ENCODE data around the gene CHSY1. TPM values are rescaled to one million over a fixed set of nuclear protein-coding genes. Genes with fewer than 3 reads are reported as not detected.

CHSY1 gene
- total and polyA plus RNA-seq, 10 donors: 6.8 to 99.5 (median 52.8) TPM

DNA sequence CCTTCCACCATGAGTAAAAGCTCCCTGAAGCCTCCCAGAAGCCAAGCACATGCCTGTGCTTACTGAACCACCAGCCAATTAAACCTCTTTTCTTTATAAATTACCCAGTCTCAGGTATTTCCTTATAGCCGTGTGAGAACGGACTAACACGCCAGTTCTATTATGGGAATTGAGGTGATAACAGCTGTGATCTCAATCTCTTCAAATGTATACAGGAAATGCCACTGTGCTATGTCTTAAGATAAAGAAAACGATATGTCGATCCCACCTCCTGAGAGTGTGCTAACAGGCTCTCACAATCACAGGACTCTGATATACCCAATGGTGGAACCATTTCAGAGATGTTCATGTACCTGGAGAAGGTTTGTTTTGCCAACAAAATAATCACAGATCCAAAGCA, 26.2 kb downstream of the CHSY1 start:
- Histone ChIP-seq H3K4me1 (peaks cover 6 to 82% (median 21%) of the 10 kb centered on the region in 6 donors), H3K27ac (no peak overlapping the region), H3K4me3 (no peak overlapping the region), H3K36me3 (peaks cover 0 to 53% (median 6%) of the 10 kb centered on the region in 6 donors), H3K9me3 (peaks cover 3 to 25% (median 19%) of the 10 kb centered on the region in 8 donors), H3K27me3 (replicated peaks in 1 of 7) (no peaks in the 10 kb centered on the region)
- 69 to 82% (median 76%) methylated on average over 5 of the region's 5 CpGs for whole genome bisulfite sequencing, 5 donors
- no peak for TF ChIP-seq CTCF (IDR thresholded peaks at IDR 0.05 in 8 of 11, conservative IDR thresholded peaks at IDR 0.05 in 3 of 11)
- TF ChIP-seq POLR2A (IDR thresholded peaks at IDR 0.05): no peak
- TF ChIP-seq POLR2AphosphoS5 (IDR thresholded peaks at IDR 0.05): no peak
- intact Hi-C loops (cut with DNase I; ENCODE audit: low total_unique reads): no loop called here
- DNase-seq: no peak

DNA sequence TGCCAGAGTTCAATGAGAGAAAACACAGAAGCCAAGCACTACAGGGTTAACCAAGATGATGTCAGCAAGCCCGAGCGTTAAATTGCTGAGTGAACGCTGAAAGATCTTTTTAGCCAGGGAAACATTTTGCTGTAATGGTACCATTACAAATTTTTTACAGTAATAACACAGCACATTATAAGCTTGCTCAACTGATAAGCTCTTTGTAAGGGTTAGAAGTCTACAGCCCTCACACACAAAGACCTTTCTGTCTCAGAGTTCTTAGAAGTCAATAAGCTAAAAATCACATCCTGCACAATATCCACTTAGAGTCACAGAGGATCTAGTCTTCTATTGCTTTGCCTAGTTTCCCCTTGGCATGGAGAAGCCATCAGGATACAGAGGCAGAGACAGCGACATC, 29.9 kb downstream of the CHSY1 start:
- no peak for DNase-seq
- Histone ChIP-seq H3K27me3 (replicated peaks in 1 of 7) (no peaks in the 10 kb centered on the region), H3K4me3 (no peak overlapping the region), H3K4me1 (peaks cover 9 to 97% (median 45%) of the 10 kb centered on the region in 6 donors), H3K36me3 (peaks cover 0 to 41% (median 3%) of the 10 kb centered on the region in 6 donors), H3K27ac (peak overlapping the region in 1 of 8 donors; percentile 3), H3K9me3 (no peaks in the 10 kb centered on the region)
- WGBS, 5 donors: 58 to 71% (median 61%) methylated on average over 4 of the region's 4 CpGs
- no peak for TF ChIP-seq POLR2AphosphoS5 (IDR thresholded peaks at IDR 0.05)
- TF ChIP-seq CTCF (IDR thresholded peaks at IDR 0.05 in 8 of 11, conservative IDR thresholded peaks at IDR 0.05 in 3 of 11): no peak
- TF ChIP-seq POLR2A (IDR thresholded peaks at IDR 0.05): no peak
- intact Hi-C loops (cut with DNase I; ENCODE audit: low total_unique reads): no loop called here

DNA sequence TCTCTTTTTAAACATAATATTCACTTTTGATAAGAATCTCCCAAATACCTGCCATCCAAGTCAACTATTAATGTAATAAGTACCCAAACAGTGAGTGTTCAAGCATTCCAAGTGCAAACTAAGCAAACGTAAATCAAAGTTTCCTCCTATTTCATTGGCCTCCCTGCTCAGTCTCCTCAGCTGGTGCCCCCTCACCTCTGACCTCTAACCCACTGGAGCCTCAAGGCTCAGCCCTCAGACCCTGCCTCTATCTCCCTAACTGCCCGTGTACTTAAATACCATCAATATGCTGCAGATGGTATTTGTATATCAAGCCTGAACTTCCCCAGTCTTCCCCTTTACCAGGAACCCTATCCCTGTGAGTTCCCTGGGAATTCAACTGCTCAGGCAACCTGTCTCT, 31.8 kb downstream of the CHSY1 start:
- H3K27ac ChIP-seq: no peak overlapping the region
- no peaks in the 10 kb centered on the region for H3K9me3 ChIP-seq
- H3K4me3 ChIP-seq: no peak overlapping the region
- peaks cover 9 to 89% (median 44%) of the 10 kb centered on the region in 6 donors for H3K4me1 ChIP-seq
- intact Hi-C loops (cut with DNase I; ENCODE audit: low total_unique reads): no loop called here
- DNase-seq: no peak
- H3K36me3 ChIP-seq: peaks cover 0 to 41% (median 3%) of the 10 kb centered on the region in 6 donors
- 69 to 85% (median 80%) methylated on average over 2 of the region's 2 CpGs for WGBS, 5 donors
- TF ChIP-seq POLR2A (IDR thresholded peaks at IDR 0.05) (no peak), POLR2AphosphoS5 (IDR thresholded peaks at IDR 0.05) (no peak), CTCF (IDR thresholded peaks at IDR 0.05 in 8 of 11, conservative IDR thresholded peaks at IDR 0.05 in 3 of 11) (no peak)
- no peaks in the 10 kb centered on the region for H3K27me3 ChIP-seq (replicated peaks in 1 of 7)

DNA sequence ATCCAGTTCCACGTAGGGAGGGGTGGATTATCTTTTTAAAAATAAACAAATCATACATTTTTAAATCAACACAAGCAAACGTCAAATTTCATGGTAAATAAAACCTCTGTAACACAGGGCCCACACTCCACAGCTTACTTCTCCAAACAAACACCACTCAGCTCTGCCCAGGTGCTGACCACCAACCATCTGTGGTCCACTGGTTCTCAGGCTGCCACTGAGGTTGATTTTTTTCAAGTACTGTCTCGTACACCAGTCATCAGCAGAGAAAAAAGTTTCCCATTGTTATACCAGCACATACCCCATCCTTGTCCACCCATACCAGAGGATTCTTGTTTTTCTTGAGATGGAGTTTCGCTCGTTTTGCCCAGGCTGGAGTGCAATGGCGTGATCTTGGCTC, 32.4 kb downstream of the CHSY1 start:
- TF ChIP-seq POLR2A (IDR thresholded peaks at IDR 0.05) (no peak), POLR2AphosphoS5 (IDR thresholded peaks at IDR 0.05) (no peak), CTCF (IDR thresholded peaks at IDR 0.05 in 8 of 11, conservative IDR thresholded peaks at IDR 0.05 in 3 of 11) (no peak)
- Histone ChIP-seq H3K4me1 (peaks cover 9 to 86% (median 41%) of the 10 kb centered on the region in 6 donors), H3K36me3 (peaks cover 0 to 39% (median 3%) of the 10 kb centered on the region in 6 donors), H3K27ac (peak overlapping the region in 1 of 8 donors; percentile 1), H3K9me3 (no peaks in the 10 kb centered on the region), H3K27me3 (replicated peaks in 1 of 7) (no peaks in the 10 kb centered on the region), H3K4me3 (no peak overlapping the region)
- DNase-seq: no peak
- WGBS, 5 donors: 84 to 92% (median 88%) methylated on average over 6 of the region's 6 CpGs
- intact Hi-C loops (cut with DNase I; ENCODE audit: low total_unique reads): no loop called here
